Adrenal gland (tissue), 12 donors: ENCODE measurements around the gene CNOT6L. TPM values are rescaled to one million over a fixed set of nuclear protein-coding genes. Genes with fewer than 3 reads are reported as not detected.

Experiments used
- DNase-seq, 7 donors: peaks; one replicate each; pipeline ENCODE4 v3.0.0-alpha.2; 2019 to 2020
- H3K27ac ChIP-seq, 5 donors: fragments of 200-600 bp; sonication (generic) in 4 of 5; 1 replicate in 3 of 5; 2 replicates in 2 of 5; pipeline versions ENCODE4 v1.5.1 to v1.8.0; 2016 to 2020; ENCODE audit warnings: mild to moderate bottlenecking in 1 of 5
- H3K27me3 ChIP-seq: fragments of 200-600 bp; 2 replicates; pipeline ENCODE4 v1.8.0; 2021
- H3K36me3 ChIP-seq, 2 donors: fragments of 200-600 bp; replicated peaks in 1 of 2; 1 replicate in 1 of 2; 2 replicates in 1 of 2; pipeline versions ENCODE4 v1.5.1 to v1.8.0; 2018 to 2022
- H3K4me1 ChIP-seq, 2 donors: fragments of 200-600 bp; replicated peaks in 1 of 2; 1 replicate in 1 of 2; 2 replicates in 1 of 2; pipeline versions ENCODE4 v1.5.1 to v1.8.0; 2018 to 2021
- H3K4me3 ChIP-seq, 4 donors: fragments of 200-600 bp; sonication (generic) in 3 of 4; one replicate each; pipeline ENCODE4 v1.5.1; 2016 to 2018
- H3K9me3 ChIP-seq, 3 donors: fragments of 200-600 bp; sonication (generic) in 1 of 3; replicated peaks in 1 of 3; 1 replicate in 2 of 3; 2 replicates in 1 of 3; pipeline versions ENCODE4 v1.5.1 to v1.8.0; 2016 to 2021
- CTCF ChIP-seq, 6 experiments: fragments of 450-650 bp in 4 of 6; fragments of 200-600 bp in 2 of 6; sonication (generic) in 1 of 6; IDR thresholded peaks; 1 replicate in 5 of 6; 2 replicates in 1 of 6; pipeline versions ENCODE4 v1.5.1 to v1.8.0; 2016 to 2021; ENCODE audit warnings: antibody characterized with exemption in 6 of 6, mild to moderate bottlenecking in 2 of 6, moderate library complexity in 1 of 6
- POLR2A ChIP-seq, 2 donors: fragments of 450-650 bp; IDR thresholded peaks; one replicate each; pipeline ENCODE4 v1.6.1; 2017; ENCODE audit warnings: antibody characterized with exemption in 2 of 2, mild to moderate bottlenecking in 2 of 2, moderate library complexity in 1 of 2
- WGBS, 4 donors: extraction: QIAGEN DNeasy Blood & Tissue Kit in 2 of 4; methylation state at CpG; one replicate each; pipeline versions ENCODE4 v1.1.5 to v1.1.7; 2013 to 2017; 5-methylcytosine and 5-hydroxymethylcytosine counted together
- intact Hi-C, 2 donors: fragments of 100-400 bp; cut with DNase I; formaldehyde crosslinking; loops; one replicate each; pipeline versions ENCODE4 v1.14.1 to v1.15.0; 2022 to 2023
- polyA plus RNA-seq, 3 donors: library from polyadenylated mRNA; stranded (reverse); fragments of 200-250 nt in 2 of 3; fragments of 350-450 nt in 1 of 3; fragmentation: Illumina TruSeq in 1 of 3; extraction: RNeasy Lipid Tissue Mini Kit (QIAGEN cat#74804) in 1 of 3; gene quantifications; one replicate each; pipeline ENCODE4 v1.2.3, GENCODE V29; 2013 to 2014
- total RNA-seq, 9 donors: library from RNA; depleted of rRNA in 4 of 9; stranded (reverse); fragments of >200 nt in 4 of 9; fragments of 120-200 nt in 1 of 9; fragmentation: NEBNext Ultra II Directional in 1 of 9; extraction: Animal tissue kit (Norgen Biotek cat#: 25700) in 1 of 9; gene quantifications; one replicate each; pipeline versions ENCODE4 v1.1.0 to v1.2.4, GENCODE V29; 2013 to 2023
- donor health status: healthy with polysubstance abuse.
- donor health status: Bipolar disorder and iron deficiency.
- donor health status: DM: yes; HTN: yes; CAD: no.
- donor health status: DM: no; HTN: no; CAD: no.
- donor health status: DM: no; HTN: no; CAD: no.
- donor health status: DM: yes; HTN: yes; CAD: no.

CNOT6L gene
- total and polyA plus RNA-seq, 12 donors = 4.0 to 50.9 (median 21.0) TPM

GRCh38 chr4:77861495-77861894, 42.3 kb upstream of the CNOT6L start:
- 76 to 87% (median 84%) methylated on average over 1 of the region's 1 CpG for WGBS, 4 donors
- Histone ChIP-seq H3K27ac (peak overlapping the region in 4 of 5 donors; percentile 92 to 99 (median 98)), H3K27me3 (no peaks in the 10 kb centered on the region), H3K4me1 (peaks cover 0 to 17% of the 10 kb centered on the region in 2 donors), H3K4me3 (peak overlapping the region in 2 of 4 donors; percentile 20 to 62), H3K9me3 (no peaks in the 10 kb centered on the region), H3K36me3 (no peaks in the 10 kb centered on the region)
- intact Hi-C loops = loop anchor here in 1 of 2 donors (10.0 kb wide), 1 partner anchor 47 kb away; the partner anchor contains the start of gene CNOT6L
- TF ChIP-seq CTCF (IDR thresholded peaks at IDR 0.05) = no peak
- no peak for TF ChIP-seq POLR2A (IDR thresholded peaks at IDR 0.05)
- no peak for DNase-seq

DNA sequence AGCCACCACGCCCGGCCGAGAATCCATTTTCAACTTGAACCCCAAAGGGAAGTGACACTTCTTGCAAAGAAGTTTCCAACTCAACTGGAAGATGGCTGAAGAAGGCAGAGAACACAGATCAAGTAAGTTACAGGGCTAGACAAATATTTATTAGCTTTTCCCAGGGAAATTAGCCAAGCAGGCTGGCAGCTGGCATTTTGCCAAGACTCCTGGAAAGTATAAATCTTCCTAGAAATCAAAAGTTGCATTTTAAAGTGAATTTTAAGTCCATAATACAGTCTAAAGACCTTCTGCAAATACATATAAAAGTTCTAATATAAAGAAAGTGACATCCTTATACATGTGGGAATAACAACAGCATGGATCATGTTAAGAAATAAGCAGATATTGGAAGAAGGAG, 40.1 kb upstream of the CNOT6L start:
- WGBS, 4 donors = 82 to 99% (median 97%) methylated on average over 3 of the region's 3 CpGs
- Histone ChIP-seq H3K4me1 (peaks cover 0 to 17% of the 10 kb centered on the region in 2 donors), H3K9me3 (no peaks in the 10 kb centered on the region), H3K27ac (no peak overlapping the region), H3K27me3 (no peaks in the 10 kb centered on the region), H3K36me3 (no peaks in the 10 kb centered on the region), H3K4me3 (no peak overlapping the region)
- TF ChIP-seq POLR2A (IDR thresholded peaks at IDR 0.05) (no peak), CTCF (IDR thresholded peaks at IDR 0.05) (no peak)
- intact Hi-C loops = no loop called here
- peak in 5 of 7 donors; percentile 14 to 60 (median 38) for DNase-seq

DNA sequence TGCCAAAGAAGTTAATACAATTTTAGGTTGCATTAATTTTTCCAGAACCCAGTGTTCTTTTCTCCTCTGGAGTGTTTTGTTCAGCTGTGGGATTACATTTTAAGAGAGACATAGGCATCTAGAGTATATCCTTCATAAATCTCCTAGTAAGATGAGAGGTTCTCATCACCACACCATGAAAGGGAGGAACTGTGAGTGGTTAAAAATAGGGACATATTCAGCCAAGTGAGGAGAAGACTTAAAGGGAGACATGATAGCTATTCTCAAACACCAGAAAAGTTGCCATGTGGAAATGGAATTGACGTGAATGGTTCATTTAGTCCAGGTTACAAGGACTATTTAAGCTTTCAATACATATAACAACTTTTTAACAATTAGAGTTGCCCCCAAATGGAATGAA, 37.0 kb upstream of the CNOT6L start:
- Histone ChIP-seq H3K27me3 (no peaks in the 10 kb centered on the region), H3K27ac (no peak overlapping the region), H3K4me3 (no peak overlapping the region), H3K9me3 (no peaks in the 10 kb centered on the region), H3K4me1 (no peaks in the 10 kb centered on the region), H3K36me3 (no peaks in the 10 kb centered on the region)
- 88 to 91% (median 90%) methylated on average over 1 of the region's 1 CpG for WGBS, 4 donors
- no peak for DNase-seq
- TF ChIP-seq POLR2A (IDR thresholded peaks at IDR 0.05) (no peak), CTCF (IDR thresholded peaks at IDR 0.05) (no peak)
- intact Hi-C loops = no loop called here

GRCh38 chr4:77854431-77855111, 35.4 kb upstream of the CNOT6L start:
- Histone ChIP-seq H3K9me3 (no peaks in the 10 kb centered on the region), H3K4me1 (no peaks in the 10 kb centered on the region), H3K27me3 (no peaks in the 10 kb centered on the region), H3K36me3 (no peaks in the 10 kb centered on the region), H3K27ac (peak overlapping the region in 1 of 5 donors; percentile 41), H3K4me3 (no peak overlapping the region)
- intact Hi-C loops = no loop called here
- WGBS, 4 donors = 55 to 63% (median 58%) methylated on average over 7 of the region's 7 CpGs
- TF ChIP-seq CTCF (IDR thresholded peaks at IDR 0.05) = no peak
- DNase-seq = no peak
